HG03066 (cell line): ENCODE measurements around the gene POLR1B.

Experiments
- ATAC-seq: cut with Tn5 transposase; IDR thresholded peaks from one replicate; pipeline ENCODE4 v1.9.1; 2021; ENCODE audit warnings: low read depth; ENCODE audit not compliant: unreplicated experiment

Gene POLR1B

DNA sequence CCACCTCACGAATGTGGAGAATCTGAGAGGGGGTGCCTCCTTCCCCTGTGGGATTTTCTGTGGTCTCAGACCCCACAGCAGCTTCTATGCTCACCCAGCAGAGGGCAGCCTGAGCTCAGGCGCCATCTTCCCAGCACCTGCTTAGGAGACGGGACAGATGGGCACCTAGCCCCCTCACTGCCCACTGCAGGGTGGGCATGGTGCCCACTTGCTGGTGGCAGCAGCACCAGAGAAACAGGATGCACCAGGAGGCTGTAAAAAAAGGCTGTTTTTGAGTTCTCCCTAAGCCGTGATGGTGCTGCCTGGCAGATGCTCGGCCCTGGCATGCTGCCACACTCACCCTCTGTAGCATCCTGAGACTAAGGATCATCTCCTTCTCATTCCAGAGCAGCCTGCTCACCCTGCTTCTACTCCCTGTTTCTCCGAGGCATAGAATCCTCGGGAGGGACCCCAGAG is 84.4 kb downstream of the POLR1B start:
- ATAC-seq: no peak
